GM18502 (cell line): ENCODE results near the gene SEC14L3.

Source experiments
- ATAC-seq: cut with Tn5 transposase; IDR thresholded peaks from one replicate; pipeline ENCODE4 v1.9.1; 2021; ENCODE audit warnings: mild to moderate bottlenecking; ENCODE audit not compliant: unreplicated experiment, poor library complexity

Gene SEC14L3

GRCh38 chr22:30424534-30425326 lies 47.1 kb downstream of the SEC14L3 start:
- ATAC-seq = no peak

- ATAC-seq = peak; percentile 85
Observed at GRCh38 chr22:30423959-30424533, 47.8 kb downstream of the SEC14L3 start.

GRCh38 chr22:30423301-30423958 lies 48.4 kb downstream of the SEC14L3 start:
- peak; percentile 27 for ATAC-seq

GRCh38 chr22:30422481-30423300 lies 49.1 kb downstream of the SEC14L3 start:
- no peak for ATAC-seq

- ATAC-seq = no peak
Observed at GRCh38 chr22:30421695-30422480, 49.9 kb downstream of the SEC14L3 start.

- no peak for ATAC-seq
Observed at GRCh38 chr22:30420347-30421125, 51.3 kb downstream of the SEC14L3 start.

- ATAC-seq = no peak
Observed at GRCh38 chr22:30416837-30417236, 55.0 kb downstream of the SEC14L3 start.

- ATAC-seq = no peak
Observed at GRCh38 chr22:30416403-30416802, 55.4 kb downstream of the SEC14L3 start.

- no peak for ATAC-seq
Observed at GRCh38 chr22:30414525-30415047, 57.2 kb downstream of the SEC14L3 start.

- ATAC-seq = no peak
Observed at GRCh38 chr22:30413745-30414524, 57.9 kb downstream of the SEC14L3 start.

- no peak for ATAC-seq
Observed at GRCh38 chr22:30413001-30413400, 58.8 kb downstream of the SEC14L3 start.

- ATAC-seq = no peak
Observed at GRCh38 chr22:30411780-30412179, 60.0 kb downstream of the SEC14L3 start.
